GM21367 (cell line): ENCODE results near the gene DNASE1L1.
"Not testable (repeated sequence)": the region's sequence is repeated elsewhere in the genome, so short reads cannot be mapped to it uniquely, and the experiment has no call there.

Experiments used
- ATAC-seq: cut with Tn5 transposase; IDR thresholded peaks from one replicate; pipeline ENCODE4 v1.9.1; 2021; ENCODE audit not compliant: unreplicated experiment

DNASE1L1 gene

GRCh38 chrX:154408659-154409221 lies 314 bp downstream of the DNASE1L1 start:
- ATAC-seq: no peak

- no peak for ATAC-seq
Measured at GRCh38 chrX:154404625-154405192, 4.3 kb downstream of the DNASE1L1 start.

GRCh38 chrX:154403858-154404257 lies 5.2 kb downstream of the DNASE1L1 start:
- ATAC-seq: no peak

GRCh38 chrX:154403192-154403591 lies 5.9 kb downstream of the DNASE1L1 start:
- no peak for ATAC-seq

- ATAC-seq: no peak
Measured at GRCh38 chrX:154402622-154403127, 6.4 kb downstream of the DNASE1L1 start.

- ATAC-seq: no peak
Measured at GRCh38 chrX:154401918-154402621, 7.0 kb downstream of the DNASE1L1 start.

GRCh38 chrX:154401045-154401799 lies 7.8 kb downstream of the DNASE1L1 start:
- ATAC-seq: no peak

GRCh38 chrX:154400369-154400817 lies 8.7 kb downstream of the DNASE1L1 start:
- ATAC-seq: not testable (repeated sequence)

GRCh38 chrX:154399527-154400368 lies 9.3 kb downstream of the DNASE1L1 start:
- no peak for ATAC-seq

GRCh38 chrX:154398668-154399526 lies 10.2 kb downstream of the DNASE1L1 start:
- ATAC-seq: no peak

- ATAC-seq: peak; percentile 65
Measured at GRCh38 chrX:154397888-154398667, 11.0 kb downstream of the DNASE1L1 start, which contains the start of gene RPL10. RPL10 (plus strand) TSS chrX:154398377; CDS start chrX:154398520, 143 bp downstream.

GRCh38 chrX:154396973-154397887 lies 11.8 kb downstream of the DNASE1L1 start:
- peak; percentile 50 for ATAC-seq

- not testable (repeated sequence) for ATAC-seq
Measured at GRCh38 chrX:154396363-154396762, 12.7 kb downstream of the DNASE1L1 start.

GRCh38 chrX:154389812-154390747 lies 19.0 kb downstream of the DNASE1L1 start:
- peak; percentile 66 for ATAC-seq

GRCh38 chrX:154388649-154389048 lies 20.4 kb downstream of the DNASE1L1 start:
- not testable (repeated sequence) for ATAC-seq

- ATAC-seq: not testable (repeated sequence)
Measured at GRCh38 chrX:154388094-154388493, 21.0 kb downstream of the DNASE1L1 start.
